ENCODE measurements around the gene RNF141.

Gene RNF141

GRCh38 chr11:10481560-10482349 is 59.2 kb downstream of the RNF141 start:
- no peak overlapping the region for H2AFZ ChIP-seq (ENCODE audit: low read length, unreplicated experiment)
- H3K4me3 ChIP-seq (ENCODE audit: low read depth, low read length), result no peak overlapping the region
- H3K36me3 ChIP-seq (ENCODE audit: insufficient read depth, low read length), result no peaks in the 10 kb centered on the region
- no peaks in the 10 kb centered on the region for H3K27me3 ChIP-seq (ENCODE audit: insufficient read depth, low read length)
- H3K4me1 ChIP-seq (ENCODE audit: control insufficient read depth, insufficient read depth, low read length, unreplicated experiment), result no peaks in the 10 kb centered on the region
- H3K79me2 ChIP-seq (ENCODE audit: control insufficient read depth, insufficient read depth, low read length, unreplicated experiment), result no peaks in the 10 kb centered on the region
- no peak overlapping the region for H3K27ac ChIP-seq (ENCODE audit: low read depth, low read length)

- Histone ChIP-seq H3K27ac (ENCODE audit: low read depth, low read length) (no peak overlapping the region), H3K4me1 (ENCODE audit: control insufficient read depth, insufficient read depth, low read length, unreplicated experiment) (no peaks in the 10 kb centered on the region), H3K4me3 (ENCODE audit: low read depth, low read length) (no peak overlapping the region), H3K79me2 (ENCODE audit: control insufficient read depth, insufficient read depth, low read length, unreplicated experiment) (no peaks in the 10 kb centered on the region), H2AFZ (ENCODE audit: low read length, unreplicated experiment) (no peak overlapping the region), H3K36me3 (ENCODE audit: insufficient read depth, low read length) (no peaks in the 10 kb centered on the region), H3K27me3 (ENCODE audit: insufficient read depth, low read length) (no peaks in the 10 kb centered on the region)
These were observed 60.2 kb downstream of the RNF141 start for GRCh38 chr11:10480760-10481159.

- H3K36me3 ChIP-seq (ENCODE audit: insufficient read depth, low read length), result no peaks in the 10 kb centered on the region
- no peak overlapping the region for H3K4me3 ChIP-seq (ENCODE audit: low read depth, low read length)
- H3K27ac ChIP-seq (ENCODE audit: low read depth, low read length), result no peak overlapping the region
- H3K4me1 ChIP-seq (ENCODE audit: control insufficient read depth, insufficient read depth, low read length, unreplicated experiment), result no peaks in the 10 kb centered on the region
- H3K79me2 ChIP-seq (ENCODE audit: control insufficient read depth, insufficient read depth, low read length, unreplicated experiment), result no peaks in the 10 kb centered on the region
- no peaks in the 10 kb centered on the region for H3K27me3 ChIP-seq (ENCODE audit: insufficient read depth, low read length)
- no peak overlapping the region for H2AFZ ChIP-seq (ENCODE audit: low read length, unreplicated experiment)
These were observed 61.0 kb downstream of the RNF141 start for GRCh38 chr11:10480026-10480425.

GRCh38 chr11:10478574-10479550 is 62.1 kb downstream of the RNF141 start:
- Histone ChIP-seq H3K36me3 (ENCODE audit: insufficient read depth, low read length) (no peaks in the 10 kb centered on the region), H3K27me3 (ENCODE audit: insufficient read depth, low read length) (no peaks in the 10 kb centered on the region), H3K79me2 (ENCODE audit: control insufficient read depth, insufficient read depth, low read length, unreplicated experiment) (no peaks in the 10 kb centered on the region), H2AFZ (ENCODE audit: low read length, unreplicated experiment) (no peak overlapping the region), H3K27ac (ENCODE audit: low read depth, low read length) (no peak overlapping the region), H3K4me1 (ENCODE audit: control insufficient read depth, insufficient read depth, low read length, unreplicated experiment) (no peaks in the 10 kb centered on the region), H3K4me3 (ENCODE audit: low read depth, low read length) (no peak overlapping the region)

- Histone ChIP-seq H3K27me3 (ENCODE audit: insufficient read depth, low read length) (no peaks in the 10 kb centered on the region), H3K4me3 (ENCODE audit: low read depth, low read length) (no peak overlapping the region), H3K4me1 (ENCODE audit: control insufficient read depth, insufficient read depth, low read length, unreplicated experiment) (no peaks in the 10 kb centered on the region), H3K27ac (ENCODE audit: low read depth, low read length) (no peak overlapping the region), H3K79me2 (ENCODE audit: control insufficient read depth, insufficient read depth, low read length, unreplicated experiment) (no peaks in the 10 kb centered on the region), H2AFZ (ENCODE audit: low read length, unreplicated experiment) (no peak overlapping the region), H3K36me3 (ENCODE audit: insufficient read depth, low read length) (no peaks in the 10 kb centered on the region)
These were observed 62.9 kb downstream of the RNF141 start for GRCh38 chr11:10478066-10478465.

- H2AFZ ChIP-seq (ENCODE audit: low read length, unreplicated experiment), result no peak overlapping the region
- H3K4me3 ChIP-seq (ENCODE audit: low read depth, low read length), result no peak overlapping the region
- no peaks in the 10 kb centered on the region for H3K4me1 ChIP-seq (ENCODE audit: control insufficient read depth, insufficient read depth, low read length, unreplicated experiment)
- H3K36me3 ChIP-seq (ENCODE audit: insufficient read depth, low read length), result no peaks in the 10 kb centered on the region
- H3K27me3 ChIP-seq (ENCODE audit: insufficient read depth, low read length), result no peaks in the 10 kb centered on the region
- no peak overlapping the region for H3K27ac ChIP-seq (ENCODE audit: low read depth, low read length)
- no peaks in the 10 kb centered on the region for H3K79me2 ChIP-seq (ENCODE audit: control insufficient read depth, insufficient read depth, low read length, unreplicated experiment)
These were observed 63.3 kb downstream of the RNF141 start for GRCh38 chr11:10477690-10478046.

GRCh38 chr11:10476927-10477689 is 63.9 kb downstream of the RNF141 start:
- Histone ChIP-seq H3K36me3 (ENCODE audit: insufficient read depth, low read length) (no peaks in the 10 kb centered on the region), H2AFZ (ENCODE audit: low read length, unreplicated experiment) (no peak overlapping the region), H3K27ac (ENCODE audit: low read depth, low read length) (no peak overlapping the region), H3K4me3 (ENCODE audit: low read depth, low read length) (no peak overlapping the region), H3K4me1 (ENCODE audit: control insufficient read depth, insufficient read depth, low read length, unreplicated experiment) (no peaks in the 10 kb centered on the region), H3K27me3 (ENCODE audit: insufficient read depth, low read length) (no peaks in the 10 kb centered on the region), H3K79me2 (ENCODE audit: control insufficient read depth, insufficient read depth, low read length, unreplicated experiment) (no peaks in the 10 kb centered on the region)

GRCh38 chr11:10476342-10476741 is 64.6 kb downstream of the RNF141 start:
- H3K4me1 ChIP-seq (ENCODE audit: control insufficient read depth, insufficient read depth, low read length, unreplicated experiment), result no peaks in the 10 kb centered on the region
- H3K79me2 ChIP-seq (ENCODE audit: control insufficient read depth, insufficient read depth, low read length, unreplicated experiment), result no peaks in the 10 kb centered on the region
- H3K27me3 ChIP-seq (ENCODE audit: insufficient read depth, low read length), result no peaks in the 10 kb centered on the region
- H3K4me3 ChIP-seq (ENCODE audit: low read depth, low read length), result no peak overlapping the region
- H2AFZ ChIP-seq (ENCODE audit: low read length, unreplicated experiment), result no peak overlapping the region
- H3K27ac ChIP-seq (ENCODE audit: low read depth, low read length), result no peak overlapping the region
- no peaks in the 10 kb centered on the region for H3K36me3 ChIP-seq (ENCODE audit: insufficient read depth, low read length)

- H2AFZ ChIP-seq (ENCODE audit: low read length, unreplicated experiment), result no peak overlapping the region
- H3K27me3 ChIP-seq (ENCODE audit: insufficient read depth, low read length), result no peaks in the 10 kb centered on the region
- no peak overlapping the region for H3K4me3 ChIP-seq (ENCODE audit: low read depth, low read length)
- no peaks in the 10 kb centered on the region for H3K36me3 ChIP-seq (ENCODE audit: insufficient read depth, low read length)
- H3K27ac ChIP-seq (ENCODE audit: low read depth, low read length), result no peak overlapping the region
- no peaks in the 10 kb centered on the region for H3K79me2 ChIP-seq (ENCODE audit: control insufficient read depth, insufficient read depth, low read length, unreplicated experiment)
- no peaks in the 10 kb centered on the region for H3K4me1 ChIP-seq (ENCODE audit: control insufficient read depth, insufficient read depth, low read length, unreplicated experiment)
These were observed 66.4 kb downstream of the RNF141 start for GRCh38 chr11:10474551-10474950.

GRCh38 chr11:10473371-10473770 is 67.6 kb downstream of the RNF141 start:
- Histone ChIP-seq H3K36me3 (ENCODE audit: insufficient read depth, low read length) (no peaks in the 10 kb centered on the region), H3K4me1 (ENCODE audit: control insufficient read depth, insufficient read depth, low read length, unreplicated experiment) (no peaks in the 10 kb centered on the region), H3K27me3 (ENCODE audit: insufficient read depth, low read length) (no peaks in the 10 kb centered on the region), H3K4me3 (ENCODE audit: low read depth, low read length) (no peak overlapping the region), H3K79me2 (ENCODE audit: control insufficient read depth, insufficient read depth, low read length, unreplicated experiment) (no peaks in the 10 kb centered on the region), H2AFZ (ENCODE audit: low read length, unreplicated experiment) (no peak overlapping the region), H3K27ac (ENCODE audit: low read depth, low read length) (no peak overlapping the region)
